ENCODE measurements around the gene NLN. TPM values are rescaled to one million over a fixed set of nuclear protein-coding genes. Genes with fewer than 3 reads are reported as not detected.
A peak's percentile ranks its signal among the peaks of the same experiment; 100 is the strongest.
"Not testable (repeated sequence)": the region's sequence is repeated elsewhere in the genome, so short reads cannot be mapped to it uniquely, and the experiment has no call there.

The NLN gene
- total RNA-seq, 3 donors from 2014 or later: 29.7 to 40.9 (median 38.8) TPM

DNA sequence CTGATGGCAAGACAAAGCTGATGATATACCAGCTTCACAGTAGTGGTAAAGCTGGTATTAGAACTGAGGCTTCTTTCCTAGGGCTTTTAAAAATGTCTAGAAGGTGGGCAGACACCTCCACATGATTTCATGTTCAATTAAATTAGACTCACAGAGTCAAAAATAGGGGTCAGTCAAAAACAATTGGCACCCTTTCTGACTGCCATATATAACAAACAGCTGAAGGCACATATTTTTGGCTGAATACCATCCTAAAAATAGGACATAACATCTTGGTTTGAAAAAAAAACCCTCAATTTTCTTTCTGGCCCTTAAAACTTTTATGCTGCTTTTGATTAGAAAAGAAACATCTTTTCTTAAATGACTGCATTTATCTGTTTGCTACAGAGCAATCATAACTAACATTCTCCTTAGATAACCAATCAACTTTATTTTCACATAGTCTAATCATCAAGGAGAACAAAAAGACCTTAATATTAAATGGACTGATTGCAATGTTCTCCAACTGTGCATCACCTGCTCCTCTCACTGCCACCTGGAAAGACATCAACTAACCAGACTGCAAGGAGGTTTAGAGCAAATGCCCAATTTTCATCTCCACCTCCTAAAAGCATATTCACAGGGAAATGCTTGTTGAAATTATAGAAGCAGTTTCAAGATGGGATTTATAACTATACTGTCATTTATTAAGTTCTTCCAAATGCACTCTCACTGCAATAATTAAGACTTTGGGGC, 3.3 kb upstream of the NLN start:
- Mint-ChIP-seq H3K4me3 (peak overlapping the region; percentile 86), H3K9me3 (no peaks in the 10 kb centered on the region), H3K36me3 (ENCODE audit: insufficient read depth) (peaks cover 11% of the 10 kb centered on the region), H3K27me3 (ENCODE audit: low read depth) (no peaks in the 10 kb centered on the region), H3K4me1 (ENCODE audit: low read depth) (peaks cover 45% of the 10 kb centered on the region)
- ATAC-seq: no peak
- DNase-seq: no peak

GRCh38 chr5:65721050-65721719, 820 bp upstream of the NLN start:
- ATAC-seq (peak; percentile 41 to 47), DNase-seq (no peak)
- peak overlapping the region; percentile 86 for H3K4me3 Mint-ChIP-seq
- no peaks in the 10 kb centered on the region for H3K9me3 Mint-ChIP-seq
- peaks cover 32% of the 10 kb centered on the region for H3K4me1 Mint-ChIP-seq (ENCODE audit: low read depth)
- no peaks in the 10 kb centered on the region for H3K36me3 Mint-ChIP-seq (ENCODE audit: insufficient read depth)
- no peaks in the 10 kb centered on the region for H3K27me3 Mint-ChIP-seq (ENCODE audit: low read depth)

- Mint-ChIP-seq H3K36me3 (ENCODE audit: insufficient read depth) (no peaks in the 10 kb centered on the region), H3K27me3 (ENCODE audit: low read depth) (no peaks in the 10 kb centered on the region), H3K4me1 (ENCODE audit: low read depth) (peaks cover 32% of the 10 kb centered on the region), H3K9me3 (no peaks in the 10 kb centered on the region), H3K4me3 (peak overlapping the region; percentile 94)
- DNase-seq (no peak), ATAC-seq (no peak)
Observed at GRCh38 chr5:65722575-65723403, 784 bp downstream of the NLN start.

GRCh38 chr5:65727491-65728156, 5.6 kb downstream of the NLN start:
- ATAC-seq (no peak), DNase-seq (no peak)
- Mint-ChIP-seq H3K36me3 (ENCODE audit: insufficient read depth) (no peaks in the 10 kb centered on the region), H3K4me1 (ENCODE audit: low read depth) (peaks cover 9% of the 10 kb centered on the region), H3K9me3 (no peaks in the 10 kb centered on the region), H3K4me3 (no peak overlapping the region), H3K27me3 (ENCODE audit: low read depth) (no peaks in the 10 kb centered on the region)

DNA sequence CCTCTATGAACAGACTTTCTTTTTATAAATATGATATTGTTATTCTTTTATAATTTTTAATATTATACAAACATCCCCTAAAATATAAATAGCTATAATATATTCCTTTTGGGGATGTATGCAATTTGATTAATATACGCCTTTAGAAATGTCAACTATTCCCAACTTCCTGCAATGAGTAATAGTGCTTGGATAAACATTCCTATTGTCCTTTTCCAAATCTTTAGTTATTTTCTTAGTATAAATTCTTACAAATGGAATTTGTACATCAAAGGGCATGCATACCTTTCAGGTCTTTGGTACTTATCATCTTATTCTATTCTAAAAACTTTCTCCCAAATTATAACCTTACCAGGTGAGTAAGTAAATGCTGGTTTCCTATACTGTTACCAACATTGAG, 6.2 kb downstream of the NLN start:
- DNase-seq (no peak), ATAC-seq (no peak)
- Mint-ChIP-seq H3K27me3 (ENCODE audit: low read depth) (no peaks in the 10 kb centered on the region), H3K9me3 (no peaks in the 10 kb centered on the region), H3K36me3 (ENCODE audit: insufficient read depth) (no peaks in the 10 kb centered on the region), H3K4me3 (no peak overlapping the region), H3K4me1 (ENCODE audit: low read depth) (peaks cover 3% of the 10 kb centered on the region)

- Mint-ChIP-seq H3K36me3 (ENCODE audit: insufficient read depth) (no peaks in the 10 kb centered on the region), H3K27me3 (ENCODE audit: low read depth) (no peaks in the 10 kb centered on the region), H3K4me3 (no peak overlapping the region), H3K4me1 (ENCODE audit: low read depth) (peaks cover 11% of the 10 kb centered on the region), H3K9me3 (no peaks in the 10 kb centered on the region)
- DNase-seq (no peak), ATAC-seq (no peak)
Observed at GRCh38 chr5:65730910-65731309, 8.9 kb downstream of the NLN start.

DNA sequence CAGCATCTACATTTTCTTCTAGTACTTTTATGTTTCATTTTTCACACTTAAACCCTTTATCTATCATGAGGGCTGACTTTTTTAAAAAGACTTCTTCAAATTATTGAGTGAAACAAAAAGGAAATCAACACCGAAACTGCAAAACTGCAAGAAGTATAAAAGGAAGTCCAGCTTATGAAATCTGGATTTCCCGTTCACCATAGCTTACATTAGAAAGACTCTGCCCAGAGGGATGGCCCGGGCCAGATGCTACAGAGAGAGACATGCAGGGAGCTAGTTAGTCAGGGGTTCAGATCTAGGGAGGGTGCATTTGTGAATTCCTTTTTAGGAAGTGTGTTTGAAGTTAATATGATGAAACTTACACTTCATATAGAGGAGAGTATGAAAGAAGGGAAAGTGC, 10.0 kb downstream of the NLN start:
- H3K9me3 Mint-ChIP-seq; H3K27me3 Mint-ChIP-seq (ENCODE audit: low read depth); ATAC-seq; H3K4me3 Mint-ChIP-seq; H3K36me3 Mint-ChIP-seq (ENCODE audit: insufficient read depth); DNase-seq: not testable (repeated sequence)
- peaks cover 11% of the 10 kb centered on the region for H3K4me1 Mint-ChIP-seq (ENCODE audit: low read depth)

DNA sequence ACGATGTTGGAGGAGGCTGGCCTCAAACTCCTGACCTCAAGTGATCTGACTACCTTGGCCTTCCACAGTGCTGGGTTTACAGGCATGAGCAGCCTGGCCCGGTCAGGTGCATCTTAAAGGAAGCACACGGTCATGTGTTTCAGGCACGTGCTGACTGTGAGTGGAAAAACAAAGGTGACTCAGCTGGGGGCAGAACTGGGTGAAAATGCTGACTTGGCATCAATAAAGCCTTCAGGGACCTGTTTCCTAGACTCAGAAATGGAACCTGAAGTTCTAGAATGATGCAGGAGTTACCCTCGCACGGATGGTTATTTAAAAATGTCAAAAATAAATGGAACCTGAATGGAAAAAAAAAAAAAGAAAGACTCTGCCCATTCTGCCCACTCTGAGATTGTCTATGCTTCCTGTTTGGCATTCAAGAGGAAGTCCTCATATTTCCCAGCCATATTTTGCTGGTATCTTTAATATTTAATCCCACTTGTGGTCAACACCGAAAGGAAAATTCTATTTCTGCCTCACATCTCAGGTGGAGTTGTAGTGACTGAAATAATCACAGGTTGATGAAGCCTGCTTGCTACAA, 12.3 kb downstream of the NLN start:
- H3K4me3 Mint-ChIP-seq; ATAC-seq; H3K36me3 Mint-ChIP-seq (ENCODE audit: insufficient read depth); H3K9me3 Mint-ChIP-seq; H3K27me3 Mint-ChIP-seq (ENCODE audit: low read depth); DNase-seq: not testable (repeated sequence)
- H3K4me1 Mint-ChIP-seq (ENCODE audit: low read depth): peaks cover 11% of the 10 kb centered on the region

DNA sequence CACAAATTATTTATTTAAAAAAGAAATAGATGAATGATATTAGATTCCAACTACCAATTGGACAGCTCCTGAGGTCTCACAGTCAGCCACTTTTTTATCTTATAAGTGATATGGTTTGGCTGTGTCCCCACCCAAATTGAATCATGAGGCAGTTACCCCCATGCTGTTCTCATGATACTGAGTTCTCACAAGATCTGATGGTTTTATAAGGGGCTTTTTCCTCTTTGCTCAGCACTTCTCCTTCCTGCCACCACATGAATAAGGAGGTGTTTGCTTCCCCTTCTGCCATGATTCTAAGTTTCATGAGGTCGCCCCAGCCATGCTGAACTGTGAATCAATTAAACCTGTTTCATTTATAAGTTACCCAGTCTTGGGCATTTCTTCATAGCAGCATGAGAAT, 12.9 kb downstream of the NLN start:
- ATAC-seq: no peak
- DNase-seq: no peak
- H3K9me3 Mint-ChIP-seq: no peaks in the 10 kb centered on the region
- peaks cover 2% of the 10 kb centered on the region for H3K36me3 Mint-ChIP-seq (ENCODE audit: insufficient read depth)
- peaks cover 11% of the 10 kb centered on the region for H3K4me1 Mint-ChIP-seq (ENCODE audit: low read depth)
- H3K4me3 Mint-ChIP-seq: no peak overlapping the region
- no peaks in the 10 kb centered on the region for H3K27me3 Mint-ChIP-seq (ENCODE audit: low read depth)

DNA sequence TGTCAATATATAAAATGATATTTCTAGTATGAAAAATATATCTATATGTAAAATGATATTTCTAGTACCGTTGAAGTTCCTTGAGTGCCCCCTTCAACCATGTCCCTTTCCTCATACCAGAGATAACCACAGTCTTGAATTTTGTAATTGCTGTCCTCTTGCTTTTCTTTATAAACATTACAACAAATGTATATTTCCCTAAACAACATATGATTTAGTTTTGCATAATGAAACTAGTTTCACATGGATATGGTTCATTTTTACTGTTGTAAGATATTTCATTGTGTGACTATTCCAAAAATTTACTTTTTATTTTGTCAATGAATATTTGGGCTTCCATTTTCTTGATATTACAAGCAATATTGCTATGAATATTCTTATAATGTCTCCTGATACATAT, 14.0 kb downstream of the NLN start:
- Mint-ChIP-seq H3K36me3 (ENCODE audit: insufficient read depth) (peaks cover 2% of the 10 kb centered on the region), H3K9me3 (no peaks in the 10 kb centered on the region), H3K27me3 (ENCODE audit: low read depth) (no peaks in the 10 kb centered on the region), H3K4me1 (ENCODE audit: low read depth) (peaks cover 11% of the 10 kb centered on the region), H3K4me3 (no peak overlapping the region)
- ATAC-seq (no peak), DNase-seq (no peak)

DNA sequence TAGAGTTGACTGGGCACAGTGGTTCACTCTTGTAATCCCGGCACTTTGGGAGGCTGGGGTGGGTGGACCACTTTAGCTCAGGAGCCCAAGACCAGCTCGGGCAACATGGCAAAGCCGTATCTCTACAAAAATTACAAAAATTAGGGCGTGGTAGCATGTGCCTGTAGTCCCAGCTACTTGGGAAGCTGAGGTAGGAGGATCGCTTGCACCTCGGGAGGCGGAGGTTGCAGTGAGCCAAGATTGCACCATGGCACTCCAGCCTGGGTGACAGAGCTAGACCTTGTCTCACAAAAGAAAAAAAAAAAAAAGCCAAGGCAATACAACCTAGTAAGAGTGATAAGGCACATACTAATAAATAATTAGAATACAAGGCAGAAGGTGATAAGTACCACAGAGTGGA, 15.8 kb downstream of the NLN start:
- no peak for DNase-seq
- Mint-ChIP-seq H3K36me3 (ENCODE audit: insufficient read depth) (peaks cover 2% of the 10 kb centered on the region), H3K27me3 (ENCODE audit: low read depth) (no peaks in the 10 kb centered on the region), H3K4me3 (no peak overlapping the region), H3K4me1 (ENCODE audit: low read depth) (peaks cover 14% of the 10 kb centered on the region), H3K9me3 (no peaks in the 10 kb centered on the region)
- ATAC-seq: no peak

DNA sequence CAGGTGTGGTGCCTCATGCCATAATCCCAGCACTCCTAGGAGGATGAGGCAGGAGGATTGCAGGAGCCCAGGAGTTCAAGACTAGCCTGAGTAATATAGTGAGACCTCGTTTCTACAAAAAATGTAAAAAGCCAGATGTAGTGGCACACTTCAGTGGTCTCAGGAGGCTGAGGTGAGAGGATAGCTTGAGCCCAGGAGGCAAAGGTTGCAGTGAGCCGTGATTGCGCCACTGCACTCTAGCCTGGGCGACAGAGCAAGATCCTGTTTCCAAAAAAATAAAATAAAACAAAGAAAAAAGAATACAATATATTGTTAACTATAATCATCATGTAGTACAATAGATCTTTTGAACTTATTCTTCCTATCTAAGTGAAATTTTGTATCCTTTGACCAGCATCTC, 16.3 kb downstream of the NLN start:
- Mint-ChIP-seq H3K9me3 (no peaks in the 10 kb centered on the region), H3K27me3 (ENCODE audit: low read depth) (no peaks in the 10 kb centered on the region), H3K36me3 (ENCODE audit: insufficient read depth) (peaks cover 2% of the 10 kb centered on the region), H3K4me3 (no peak overlapping the region), H3K4me1 (ENCODE audit: low read depth) (peaks cover 16% of the 10 kb centered on the region)
- DNase-seq (no peak), ATAC-seq (no peak)

DNA sequence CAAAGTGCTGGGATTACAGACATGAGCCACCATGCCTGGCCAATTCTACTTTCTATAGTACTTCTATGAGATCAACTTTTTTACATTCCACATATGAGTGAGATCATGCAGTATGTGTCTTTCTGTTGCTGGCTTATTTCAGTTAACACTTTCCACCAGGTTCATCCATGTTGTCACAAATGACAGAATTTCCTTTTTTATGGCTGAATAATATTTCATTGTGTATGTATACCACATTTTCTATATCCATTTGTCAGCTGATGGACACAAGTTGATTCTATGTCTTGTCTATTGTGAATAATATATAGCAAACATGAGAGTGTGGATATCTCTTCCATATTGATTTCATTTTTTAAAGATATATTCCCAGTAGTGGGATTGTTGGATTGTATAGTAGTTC, 17.2 kb downstream of the NLN start:
- Mint-ChIP-seq H3K4me1 (ENCODE audit: low read depth) (peaks cover 16% of the 10 kb centered on the region), H3K36me3 (ENCODE audit: insufficient read depth) (peaks cover 2% of the 10 kb centered on the region), H3K4me3 (no peak overlapping the region), H3K9me3 (no peaks in the 10 kb centered on the region), H3K27me3 (ENCODE audit: low read depth) (no peaks in the 10 kb centered on the region)
- DNase-seq (no peak), ATAC-seq (no peak)
